NCI-H187 treated with DMSO at 0.1 percent for 48 hours (cell line): Measurements from ENCODE around the gene MGARP.
A peak's percentile ranks its signal among the peaks of the same experiment; 100 is the strongest.
"Not testable (repeated sequence)": the region's sequence is repeated elsewhere in the genome, so short reads cannot be mapped to it uniquely, and the experiment has no call there.

ENCODE experiments used
- DNase-seq: peaks from one replicate; lab custom pipeline; 2025; lab: John Stamatoyannopoulos, UW

Gene MGARP

DNA sequence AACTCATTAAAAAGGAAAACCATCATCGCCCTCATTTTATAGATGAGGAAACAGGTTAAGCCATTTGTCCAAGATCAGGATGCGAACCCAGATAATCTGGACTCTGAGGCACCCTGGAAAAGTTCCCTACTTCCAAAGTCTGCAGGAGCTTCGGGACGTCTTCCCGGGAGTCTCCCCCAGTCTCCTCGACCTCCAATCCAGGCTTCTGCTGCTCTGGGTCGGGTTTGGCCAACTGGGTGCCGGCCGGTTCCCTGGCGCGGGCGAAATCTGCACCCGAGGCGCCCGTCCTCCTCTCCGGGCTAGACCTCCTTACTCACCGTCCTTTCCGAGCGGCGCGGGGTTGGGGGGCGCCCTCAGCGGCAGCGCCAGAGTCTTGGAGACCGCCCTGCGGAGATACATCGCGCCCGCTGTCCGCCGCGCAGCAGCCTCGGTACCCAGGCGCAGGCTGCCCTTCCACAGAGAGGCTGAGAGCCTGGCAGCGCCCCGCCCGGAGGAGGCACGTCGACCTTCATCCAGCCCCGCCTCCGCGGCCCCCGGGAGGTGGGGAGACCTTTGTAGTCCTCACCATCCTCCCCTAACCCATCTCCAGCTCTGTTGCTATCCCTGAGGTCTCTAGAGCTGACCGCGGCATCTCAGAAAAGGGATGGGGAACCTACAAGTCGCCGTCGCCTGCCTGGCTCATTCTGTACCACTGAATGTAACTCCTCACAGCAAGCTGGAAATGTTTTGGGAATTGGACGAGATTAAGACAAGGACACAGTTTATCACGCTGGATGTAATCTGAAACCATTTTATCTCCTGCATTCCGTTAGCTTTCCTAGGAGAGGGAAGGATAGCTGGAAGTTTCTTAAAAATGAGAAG lies at the start of gene MGARP:
Gene MGARP, minus strand, starts transcription at position 466 of the 861 bp plus-strand sequence. Its CDS starts 67 bp downstream, at position 399.
- no peak for DNase-seq

- DNase-seq = no peak
Observed at GRCh38 chr4:139329665-139330200, 49.7 kb upstream of the MGARP start.

- no peak for DNase-seq
Observed at GRCh38 chr4:139324620-139325019, 44.6 kb upstream of the MGARP start.

DNA sequence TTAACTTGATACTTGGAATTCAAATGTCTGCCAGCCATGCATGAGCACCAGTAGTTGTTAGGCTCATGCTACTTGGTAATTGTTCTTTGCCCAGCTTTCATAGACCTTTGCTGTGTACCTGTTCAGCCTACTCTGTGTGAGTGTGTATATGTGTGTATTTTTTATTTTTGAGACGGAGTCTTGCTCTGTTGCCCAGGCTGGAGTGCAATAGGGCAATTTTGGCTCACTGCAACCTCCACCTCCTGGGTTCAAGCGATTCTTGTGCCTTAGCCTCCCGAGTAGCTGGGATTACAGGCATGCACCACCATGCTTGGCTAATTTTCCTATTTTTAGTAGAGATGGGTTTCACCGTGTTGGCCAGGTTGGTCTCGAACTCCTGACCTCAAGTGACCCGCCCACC lies 42.5 kb upstream of the MGARP start:
- DNase-seq = not testable (repeated sequence)

DNA sequence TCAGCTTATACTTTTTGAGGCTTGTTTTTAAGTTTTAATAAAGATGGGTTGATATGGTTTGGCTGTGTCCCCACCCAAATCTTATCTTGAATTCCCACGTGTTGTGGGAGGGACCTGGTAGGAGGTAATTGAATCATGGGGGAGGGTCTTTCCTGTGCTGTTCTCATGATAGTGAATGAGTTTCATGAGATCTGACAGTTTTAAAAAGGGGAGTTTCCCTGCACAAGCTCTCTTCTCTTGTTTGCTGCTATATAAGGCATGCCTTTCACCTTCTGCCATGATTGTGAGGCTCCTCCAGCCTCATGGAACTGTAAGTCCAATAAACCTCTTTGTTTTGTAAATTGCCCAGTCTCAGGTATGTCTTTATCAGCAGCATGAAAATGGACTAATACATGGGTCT lies 42.0 kb upstream of the MGARP start:
- not testable (repeated sequence) for DNase-seq

DNA sequence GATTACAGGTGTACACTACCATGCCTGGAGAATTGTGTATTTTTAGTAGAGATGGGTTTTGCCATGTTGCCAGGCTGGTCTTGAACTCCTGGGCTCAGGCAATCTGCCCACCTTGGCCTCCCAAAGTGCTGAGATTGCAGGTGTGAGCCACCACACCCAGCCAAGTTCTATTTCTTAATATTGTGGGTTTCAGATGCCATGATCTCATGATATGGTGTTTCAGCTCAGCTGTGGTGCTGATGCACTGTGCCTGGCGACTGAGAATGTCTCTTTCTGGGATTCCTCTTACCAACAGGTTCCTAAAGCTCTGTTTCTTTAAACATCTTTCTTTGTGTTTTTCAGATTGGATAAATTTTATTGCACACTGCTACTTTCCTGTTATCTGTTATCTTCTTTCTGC lies 39.5 kb upstream of the MGARP start:
- no peak for DNase-seq

DNA sequence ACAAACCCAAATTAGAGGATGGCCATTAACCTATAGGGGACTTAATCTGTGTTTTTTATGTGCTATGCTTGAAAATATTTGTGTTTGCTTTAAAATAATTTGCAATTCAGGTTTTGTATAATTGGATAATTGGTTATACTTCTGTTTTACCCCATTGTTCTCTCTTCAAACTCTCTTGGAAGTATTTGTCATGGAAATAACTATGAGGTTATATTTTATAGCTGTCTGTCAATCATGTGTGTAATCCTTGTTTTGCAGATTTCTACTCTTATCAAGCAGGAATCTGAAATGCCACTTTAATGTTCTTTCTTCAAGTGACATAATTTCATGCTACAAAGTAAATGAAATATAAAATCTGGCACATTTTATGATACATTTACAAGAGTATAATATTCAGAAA lies 37.6 kb upstream of the MGARP start:
- DNase-seq = no peak

DNA sequence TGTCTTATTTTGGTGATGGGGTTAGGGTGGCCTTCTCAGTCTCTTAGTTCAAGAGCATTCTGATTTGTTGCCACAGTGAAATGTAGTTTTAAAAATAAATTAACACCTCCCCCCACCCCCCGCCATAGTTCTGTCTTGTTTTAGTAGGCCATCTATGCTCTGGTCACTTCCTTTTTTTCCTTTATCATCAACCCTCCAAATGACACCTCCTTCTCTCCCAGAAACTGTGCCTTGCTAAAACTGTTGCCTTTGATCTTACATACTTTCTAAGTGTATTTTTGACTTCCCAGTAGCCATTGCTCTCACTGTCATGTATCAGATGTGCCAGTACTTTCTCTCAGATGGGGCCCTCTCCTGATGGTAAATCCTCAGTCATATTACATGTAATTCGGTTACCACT lies 36.7 kb upstream of the MGARP start:
- no peak for DNase-seq

DNA sequence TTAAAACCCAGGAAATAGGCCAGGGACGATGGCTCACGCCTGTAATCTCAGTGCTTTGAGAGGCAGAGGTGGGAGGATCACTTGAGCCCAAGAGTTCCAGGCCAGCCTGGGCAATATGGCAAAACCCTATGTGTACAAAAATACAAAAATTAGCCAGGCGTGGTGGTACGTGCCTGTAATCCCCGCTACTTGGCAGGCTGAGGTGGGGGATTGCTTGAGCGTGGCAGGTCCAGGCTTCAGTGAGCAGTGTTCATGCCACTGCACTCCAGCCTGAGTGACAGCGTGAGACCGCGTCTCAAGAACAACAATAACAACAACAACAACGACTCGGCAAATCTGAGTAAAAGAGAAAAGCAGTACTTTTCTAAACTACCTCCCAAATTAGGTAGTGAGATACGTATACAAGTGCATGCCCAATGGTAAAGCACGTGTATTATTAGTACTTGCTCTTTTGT lies 35.2 kb upstream of the MGARP start:
- no peak for DNase-seq

GRCh38 chr4:139314047-139314800 lies 34.2 kb upstream of the MGARP start:
- no peak for DNase-seq

GRCh38 chr4:139313414-139313813 lies 33.4 kb upstream of the MGARP start:
- DNase-seq = not testable (repeated sequence)

DNA sequence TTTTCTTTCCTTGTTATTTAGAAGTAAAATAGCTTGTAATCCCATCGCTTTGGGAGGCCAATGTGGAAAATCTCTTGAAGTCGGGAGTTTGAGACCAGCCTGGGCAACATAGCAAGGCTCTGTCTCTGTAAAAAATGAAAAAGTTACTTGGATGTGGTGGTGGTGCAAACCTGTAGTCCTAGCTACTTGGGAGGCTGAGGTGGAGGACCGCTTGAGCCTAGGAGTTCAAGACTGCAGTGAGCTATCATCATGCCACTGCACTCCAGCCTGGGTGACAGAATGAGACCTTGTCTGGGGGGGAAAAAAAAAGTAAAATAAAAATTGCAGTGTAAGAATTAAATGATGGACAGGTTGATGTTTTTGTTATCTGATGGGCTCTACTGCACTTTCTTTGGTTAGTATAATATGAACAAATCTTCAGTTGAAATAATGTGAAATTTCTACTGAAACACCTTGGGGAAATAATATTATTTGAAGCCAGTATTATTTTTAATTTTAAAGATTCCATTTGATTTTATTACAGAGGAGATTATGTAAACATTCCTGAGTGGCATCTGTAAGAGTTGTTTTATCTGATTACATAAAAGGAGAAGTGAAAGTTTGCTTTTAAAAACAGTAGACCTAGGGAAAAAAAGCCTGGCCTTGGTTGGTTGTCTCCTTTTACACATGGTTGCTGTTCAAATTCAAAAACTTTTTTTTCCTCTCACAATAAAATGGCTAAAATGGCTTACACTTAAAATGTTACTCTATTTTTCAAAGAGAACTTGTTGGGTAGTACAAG lies 32.7 kb upstream of the MGARP start:
- DNase-seq = no peak

- DNase-seq = no peak
Observed at GRCh38 chr4:139311909-139312308, 31.9 kb upstream of the MGARP start.

DNA sequence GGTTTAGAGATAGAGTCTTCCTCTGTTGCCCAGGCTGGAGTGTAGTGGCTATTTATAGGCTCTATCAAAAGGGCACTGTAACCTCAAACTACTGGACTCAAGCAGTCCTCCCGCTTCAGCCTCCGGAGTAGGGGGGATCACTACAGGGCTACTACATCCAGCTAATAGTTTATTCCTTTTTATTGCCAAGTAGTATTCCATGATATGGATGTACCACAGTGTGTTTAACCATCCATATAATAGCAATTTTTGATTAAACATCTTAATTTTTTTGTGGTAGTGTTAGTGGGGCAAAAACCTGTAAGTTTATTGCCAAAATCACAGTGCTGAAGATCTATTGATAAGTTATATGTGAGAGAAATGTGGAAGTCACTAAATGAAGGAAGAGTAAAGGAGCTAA lies 24.9 kb upstream of the MGARP start:
- DNase-seq = no peak

- no peak for DNase-seq
Observed at GRCh38 chr4:139301821-139302611, 22.0 kb upstream of the MGARP start, which contains the start of gene NDUFC1. Gene NDUFC1, minus strand, starts transcription at chr4:139302477. Its CDS starts 6,679 bp downstream, at chr4:139295798.

- peak; percentile 62 for DNase-seq
Observed at GRCh38 chr4:139301113-139301820, 21.2 kb upstream of the MGARP start, which contains the start of gene NAA15. Gene NAA15, plus strand, starts transcription at chr4:139301505. Its CDS starts 273 bp downstream, at chr4:139301778.

DNA sequence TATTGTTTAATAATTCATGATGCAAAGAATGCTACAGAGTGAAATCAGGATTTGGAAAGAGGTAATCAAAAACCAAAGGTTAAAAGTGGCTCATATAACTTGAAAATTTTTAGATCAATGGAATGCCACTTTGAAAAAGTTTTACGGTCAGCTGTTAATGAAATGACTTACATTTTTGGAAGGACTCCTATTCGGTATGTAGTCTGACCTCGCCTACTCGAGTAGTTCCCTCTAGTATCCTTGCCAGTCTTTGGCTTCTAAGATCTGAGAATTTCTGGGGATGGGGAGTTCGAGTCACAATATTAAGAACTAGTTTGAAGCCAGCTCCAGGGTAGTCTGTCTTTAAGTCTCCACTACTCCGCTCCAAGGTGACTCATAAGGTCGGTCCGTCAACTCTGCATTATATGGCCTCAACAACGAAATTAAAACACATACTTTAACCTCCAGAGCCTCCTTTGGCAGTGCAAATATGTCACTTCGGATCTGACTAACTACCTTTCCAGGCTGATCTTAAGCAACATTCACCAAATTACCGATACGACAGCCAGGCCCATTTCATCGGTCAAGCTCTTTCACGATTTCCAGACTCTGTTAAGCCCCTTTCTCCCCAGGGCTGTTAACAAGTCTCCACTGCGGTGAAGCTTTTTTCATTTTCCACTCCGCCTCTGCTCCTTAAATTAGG lies 20.5 kb upstream of the MGARP start:
- no peak for DNase-seq

- no peak for DNase-seq
Observed at GRCh38 chr4:139299536-139299935, 19.5 kb upstream of the MGARP start.

- no peak for DNase-seq
Observed at GRCh38 chr4:139297001-139297410, 17.0 kb upstream of the MGARP start.

DNA sequence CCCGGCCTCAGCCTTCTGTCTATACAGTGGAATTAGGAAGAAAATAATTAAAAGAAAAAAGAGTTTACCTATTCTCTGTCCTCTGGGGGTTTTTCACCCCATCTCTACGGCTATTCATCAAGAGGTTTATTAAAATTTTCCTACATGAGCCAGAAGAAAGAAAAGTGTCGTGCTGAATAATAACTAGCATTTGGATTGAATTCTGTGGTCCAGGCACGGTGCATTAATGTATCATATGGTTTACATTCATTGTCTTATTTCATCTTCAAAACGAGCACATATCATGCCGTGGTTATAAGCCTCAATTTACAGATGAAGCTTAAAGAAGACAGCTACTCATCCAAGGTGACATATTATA lies 15.9 kb upstream of the MGARP start:
- no peak for DNase-seq
